Measurements from ENCODE around the gene SLC12A6.
"Not testable (repeated sequence)": the region's sequence is repeated elsewhere in the genome, so short reads cannot be mapped to it uniquely, and the experiment has no call there.

DNA sequence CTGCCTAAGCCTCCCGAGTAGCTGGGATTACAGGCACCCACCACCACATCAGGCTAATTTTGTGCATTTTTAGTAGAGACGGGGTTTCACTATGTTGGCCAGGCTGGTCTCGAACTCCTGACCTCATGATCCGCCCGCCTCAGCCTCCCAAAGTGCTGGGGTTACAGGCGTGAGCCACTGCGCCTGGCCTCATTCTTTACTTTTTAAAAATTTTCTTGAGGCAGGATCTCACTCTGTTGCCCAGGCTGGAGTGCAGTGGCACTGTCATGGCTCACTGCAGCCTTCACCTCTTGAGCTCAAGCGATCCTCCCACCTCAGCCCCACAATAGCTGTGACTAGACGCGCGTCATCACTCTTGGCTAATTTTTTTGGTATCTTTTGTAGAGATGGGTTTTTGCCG, 15.4 kb upstream of the SLC12A6 start:
- TF ChIP-seq CTCF, POLR2A (IDR thresholded peaks at IDR 0.05): not testable (repeated sequence)

All from lower leg skin (tissue), 3 donors.